HL-60/S4 (cell line): Measurements from ENCODE around the gene CEP63.

ENCODE experiments used
- in situ Hi-C: fragments of 300-500 bp; cut with MboI; formaldehyde crosslinking; loops from 2 replicates; pipeline ENCODE4 v1.14.3; 2022; ENCODE audit warnings: low sequenced_read_pairs

CEP63 gene

GRCh38 chr3:134485718-134486576 is at the start of gene CEP63, which contains the start of gene ANAPC13:
CEP63 (plus strand) TSS chr3:134486057; CDS start chr3:134495321, 9,264 bp downstream.
ANAPC13 (minus strand) TSS chr3:134485985; CDS start chr3:134482904, 3,081 bp downstream.
- in situ Hi-C loops, result no loop called here

GRCh38 chr3:134437211-134437752 is 48.6 kb upstream of the CEP63 start:
- in situ Hi-C loops, result no loop called here

GRCh38 chr3:134441321-134441720 is 44.5 kb upstream of the CEP63 start:
- in situ Hi-C loops, result no loop called here

GRCh38 chr3:134441821-134442220 is 44.0 kb upstream of the CEP63 start:
- in situ Hi-C loops, result no loop called here

GRCh38 chr3:134445095-134445494 is 40.8 kb upstream of the CEP63 start:
- in situ Hi-C loops, result no loop called here

- in situ Hi-C loops, result no loop called here
These were observed 40.2 kb upstream of the CEP63 start for GRCh38 chr3:134445636-134446035.

GRCh38 chr3:134446800-134447199 is 39.1 kb upstream of the CEP63 start:
- in situ Hi-C loops, result no loop called here

GRCh38 chr3:134447351-134447750 is 38.5 kb upstream of the CEP63 start:
- in situ Hi-C loops, result no loop called here

- in situ Hi-C loops, result no loop called here
These were observed 37.2 kb upstream of the CEP63 start for GRCh38 chr3:134448664-134449063.

GRCh38 chr3:134449277-134449676 is 36.6 kb upstream of the CEP63 start:
- in situ Hi-C loops, result no loop called here

GRCh38 chr3:134449951-134450350 is 35.9 kb upstream of the CEP63 start:
- in situ Hi-C loops, result loop anchor here (25.0 kb wide), 2 partner anchors 238 to 513 kb away; no protein-coding TSS in a partner anchor

- in situ Hi-C loops, result loop anchor here (25.0 kb wide), 2 partner anchors 241 to 516 kb away; no protein-coding TSS in a partner anchor
These were observed 32.2 kb upstream of the CEP63 start for GRCh38 chr3:134453631-134454030.

- in situ Hi-C loops, result loop anchor here (25.0 kb wide), 2 partner anchors 245 to 520 kb away; no protein-coding TSS in a partner anchor
These were observed 28.3 kb upstream of the CEP63 start for GRCh38 chr3:134457376-134458074.

- in situ Hi-C loops, result loop anchor here (25.0 kb wide), 2 partner anchors 246 to 521 kb away; no protein-coding TSS in a partner anchor
These were observed 27.4 kb upstream of the CEP63 start for GRCh38 chr3:134458406-134458945.

- in situ Hi-C loops, result loop anchor here (25.0 kb wide), 2 partner anchors 247 to 522 kb away; no protein-coding TSS in a partner anchor
These were observed 26.3 kb upstream of the CEP63 start for GRCh38 chr3:134459562-134459961.

- in situ Hi-C loops, result loop anchor here (25.0 kb wide), 2 partner anchors 249 to 524 kb away; no protein-coding TSS in a partner anchor
These were observed 24.9 kb upstream of the CEP63 start for GRCh38 chr3:134460965-134461364.

- in situ Hi-C loops, result loop anchor here (25.0 kb wide), 2 partner anchors 250 to 525 kb away; no protein-coding TSS in a partner anchor
These were observed 23.4 kb upstream of the CEP63 start for GRCh38 chr3:134462331-134462941.

- in situ Hi-C loops, result loop anchor here (25.0 kb wide), 2 partner anchors 251 to 526 kb away; no protein-coding TSS in a partner anchor
These were observed 22.2 kb upstream of the CEP63 start for GRCh38 chr3:134463676-134464063.

- in situ Hi-C loops, result loop anchor here (25.0 kb wide), 2 partner anchors 252 to 527 kb away; no protein-coding TSS in a partner anchor
These were observed 21.7 kb upstream of the CEP63 start for GRCh38 chr3:134464064-134464688.
